Liver (tissue), 9 donors: ENCODE data around the gene ZBTB38. TPM values are rescaled to one million over a fixed set of nuclear protein-coding genes. Genes with fewer than 3 reads are reported as not detected.

Source experiments
- DNase-seq: peaks from one replicate; pipeline ENCODE4 v3.0.0-alpha.2; 2017; ENCODE audit warnings: low spot score
- H3K27ac ChIP-seq, 2 donors: one replicate each; pipeline ENCODE4 v1.7.0; 2013; ENCODE audit warnings: inconsistent platforms in 2 of 2, low read length in 2 of 2, control low read depth in 1 of 2, low read depth in 1 of 2, mild to moderate bottlenecking in 1 of 2
- H3K27me3 ChIP-seq, 4 donors: one replicate each; pipeline versions ENCODE4 v1.6.1 to v1.7.0; 2013; ENCODE audit warnings: low read length in 3 of 4, inconsistent platforms in 1 of 4, mild to moderate bottlenecking in 1 of 4, moderate library complexity in 1 of 4; ENCODE audit not compliant: control insufficient read depth in 4 of 4, insufficient read depth in 4 of 4
- H3K36me3 ChIP-seq, 4 donors: one replicate each; pipeline versions ENCODE4 v1.6.1 to v1.7.0; 2013; ENCODE audit warnings: low read length in 3 of 4, mild to moderate bottlenecking in 3 of 4, low read depth in 1 of 4, moderate library complexity in 1 of 4; ENCODE audit not compliant: control insufficient read depth in 4 of 4, insufficient read depth in 3 of 4
- H3K4me1 ChIP-seq, 4 donors: one replicate each; pipeline versions ENCODE4 v1.6.1 to v1.7.0; 2013; ENCODE audit warnings: low read length in 3 of 4, mild to moderate bottlenecking in 3 of 4, moderate library complexity in 1 of 4; ENCODE audit not compliant: control insufficient read depth in 4 of 4, insufficient read depth in 4 of 4
- H3K4me3 ChIP-seq, 3 donors: one replicate each; pipeline versions ENCODE4 v1.6.1 to v1.7.0; 2013; ENCODE audit warnings: low read length in 3 of 3, control low read depth in 1 of 3, low read depth in 1 of 3, mild to moderate bottlenecking in 1 of 3
- H3K9ac ChIP-seq, 2 donors: one replicate each; pipeline ENCODE4 v1.7.0; 2013; ENCODE audit warnings: low read length in 2 of 2, mild to moderate bottlenecking in 2 of 2, moderate library complexity in 2 of 2, control low read depth in 1 of 2, low read depth in 1 of 2
- H3K9me3 ChIP-seq, 4 donors: one replicate each; pipeline versions ENCODE4 v1.6.1 to v1.7.0; 2013; ENCODE audit warnings: low read length in 3 of 4; ENCODE audit not compliant: control insufficient read depth in 4 of 4
- EGR1 ChIP-seq, 2 donors: IDR thresholded peaks; 2 replicates each; pipeline ENCODE4 v1.6.1; 2016 to 2018; ENCODE audit warnings: antibody characterized with exemption in 2 of 2, low read depth in 2 of 2
- FOXA1 ChIP-seq: IDR thresholded peaks from 2 replicates; pipeline ENCODE4 v1.6.1; 2016; ENCODE audit warnings: antibody characterized with exemption
- FOXA2 ChIP-seq: IDR thresholded peaks from 2 replicates; pipeline ENCODE4 v1.6.1; 2016; ENCODE audit warnings: antibody characterized with exemption
- HNF4A ChIP-seq, 2 donors: conservative IDR thresholded peaks; 2 replicates each; pipeline ENCODE4 v1.6.1; 2016; ENCODE audit warnings: antibody characterized with exemption in 2 of 2, mild to moderate bottlenecking in 2 of 2
- HNF4G ChIP-seq: IDR thresholded peaks from 2 replicates; pipeline ENCODE4 v1.6.1; 2016; ENCODE audit warnings: antibody characterized with exemption
- JUND ChIP-seq, 2 donors: IDR thresholded peaks; 2 replicates each; pipeline ENCODE4 v1.6.1; 2016; ENCODE audit warnings: antibody characterized with exemption in 2 of 2
- MAX ChIP-seq: IDR thresholded peaks from 2 replicates; pipeline ENCODE4 v1.6.1; 2016; ENCODE audit warnings: antibody characterized with exemption
- NR2F2 ChIP-seq: IDR thresholded peaks from 2 replicates; pipeline ENCODE4 v1.6.1; 2016; ENCODE audit warnings: antibody characterized with exemption
- RAD21 ChIP-seq, 2 donors: IDR thresholded peaks; 2 replicates each; pipeline ENCODE4 v1.6.1; 2016; ENCODE audit warnings: antibody characterized with exemption in 2 of 2, mild to moderate bottlenecking in 2 of 2
- RXRA ChIP-seq, 2 donors: IDR thresholded peaks; 2 replicates each; pipeline ENCODE4 v1.6.1; 2017 to 2018; ENCODE audit warnings: antibody characterized with exemption in 2 of 2, mild to moderate bottlenecking in 1 of 2
- SP1 ChIP-seq: IDR thresholded peaks from 2 replicates; pipeline ENCODE4 v1.6.1; 2018; ENCODE audit warnings: antibody characterized with exemption, mild to moderate bottlenecking
- TAF1 ChIP-seq: conservative IDR thresholded peaks from 2 replicates; pipeline ENCODE4 v1.6.1; 2016; ENCODE audit warnings: antibody characterized with exemption, mild to moderate bottlenecking
- YY1 ChIP-seq: IDR thresholded peaks from 2 replicates; pipeline ENCODE4 v1.6.1; 2016; ENCODE audit warnings: antibody characterized with exemption, mild to moderate bottlenecking
- ZBTB33 ChIP-seq: IDR thresholded peaks from 2 replicates; pipeline ENCODE4 v1.6.1; 2016; ENCODE audit warnings: antibody characterized with exemption
- WGBS: extraction: QIAGEN DNeasy Blood & Tissue Kit; methylation state at CpG from one replicate; pipeline ENCODE4 v1.1.7; 2013; 5-methylcytosine and 5-hydroxymethylcytosine counted together
- polyA plus RNA-seq, 2 donors: library from polyadenylated mRNA; stranded (reverse) in 1 of 2; unstranded in 1 of 2; fragments of 200-250 nt in 1 of 2; fragments of >200 nt in 1 of 2; fragmentation: Nextera tagmentation in 1 of 2; extraction: Ambion mirVana in 1 of 2; gene quantifications; one replicate each; pipeline versions ENCODE4 v1.2.1 to v1.2.3, GENCODE V29; 2013 to 2015
- total RNA-seq, 2 donors: library from RNA; depleted of rRNA; stranded (reverse); fragments of >200 nt; gene quantifications; one replicate each; pipeline ENCODE4 v1.2.3, GENCODE V29; 2014
- TF ChIP-seq, protein P1 (sequence below): IDR thresholded peaks from 2 replicates; pipeline ENCODE4 v1.6.1; 2016; ENCODE audit warnings: antibody characterized with exemption, mild to moderate bottlenecking
- TF ChIP-seq, protein P2 (sequence below): IDR thresholded peaks from 2 replicates; pipeline ENCODE4 v1.6.1; 2016; ENCODE audit warnings: antibody characterized with exemption
- donor health status: healthy.
- donor health status: healthy.
- donor health status: healthy.
- donor health status: healthy.
- donor health status: healthy.

Gene ZBTB38
- total and polyA plus RNA-seq, 4 donors, result 9.5 to 57.3 (median 19.5) TPM

DNA sequence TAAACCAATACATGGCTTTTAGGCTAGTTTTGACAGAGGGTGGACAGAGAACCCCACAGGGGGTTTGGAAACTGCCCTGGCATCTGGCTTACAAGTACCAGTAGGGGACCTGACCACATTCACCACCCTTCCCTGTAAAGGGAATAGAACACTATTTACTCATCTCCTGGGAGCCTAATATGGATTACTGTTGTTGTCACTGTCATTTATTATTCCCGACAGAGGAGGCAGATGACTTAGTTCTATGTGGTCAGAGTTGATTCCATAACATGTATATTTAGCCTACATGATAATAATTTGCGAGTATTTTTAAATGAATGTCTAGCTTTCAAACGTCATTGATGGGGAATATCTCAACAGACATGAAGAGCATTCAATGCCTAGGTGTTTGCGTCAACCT is 15.9 kb downstream of the ZBTB38 start:
- Histone ChIP-seq H3K9ac (no peak overlapping the region), H3K36me3 (no peaks in the 10 kb centered on the region), H3K4me1 (peaks cover 0 to 8% (median 8%) of the 10 kb centered on the region in 4 donors), H3K4me3 (no peak overlapping the region), H3K27me3 (no peaks in the 10 kb centered on the region), H3K27ac (no peak overlapping the region), H3K9me3 (no peaks in the 10 kb centered on the region)
- TF ChIP-seq JUND (IDR thresholded peaks at IDR 0.05), result no peak
- no peak for TF ChIP-seq ZBTB33
- no peak for TF ChIP-seq TAF1
- TF ChIP-seq RAD21 (IDR thresholded peaks at IDR 0.05), result no peak
- TF ChIP-seq SP1, result no peak
- TF ChIP-seq HNF4A (conservative IDR thresholded peaks at IDR 0.05), result no peak
- no peak for TF ChIP-seq NR2F2
- TF ChIP-seq EGR1 (IDR thresholded peaks at IDR 0.05; ENCODE audit: low read depth in 2 of 2), result no peak
- TF ChIP-seq, protein P1, sequence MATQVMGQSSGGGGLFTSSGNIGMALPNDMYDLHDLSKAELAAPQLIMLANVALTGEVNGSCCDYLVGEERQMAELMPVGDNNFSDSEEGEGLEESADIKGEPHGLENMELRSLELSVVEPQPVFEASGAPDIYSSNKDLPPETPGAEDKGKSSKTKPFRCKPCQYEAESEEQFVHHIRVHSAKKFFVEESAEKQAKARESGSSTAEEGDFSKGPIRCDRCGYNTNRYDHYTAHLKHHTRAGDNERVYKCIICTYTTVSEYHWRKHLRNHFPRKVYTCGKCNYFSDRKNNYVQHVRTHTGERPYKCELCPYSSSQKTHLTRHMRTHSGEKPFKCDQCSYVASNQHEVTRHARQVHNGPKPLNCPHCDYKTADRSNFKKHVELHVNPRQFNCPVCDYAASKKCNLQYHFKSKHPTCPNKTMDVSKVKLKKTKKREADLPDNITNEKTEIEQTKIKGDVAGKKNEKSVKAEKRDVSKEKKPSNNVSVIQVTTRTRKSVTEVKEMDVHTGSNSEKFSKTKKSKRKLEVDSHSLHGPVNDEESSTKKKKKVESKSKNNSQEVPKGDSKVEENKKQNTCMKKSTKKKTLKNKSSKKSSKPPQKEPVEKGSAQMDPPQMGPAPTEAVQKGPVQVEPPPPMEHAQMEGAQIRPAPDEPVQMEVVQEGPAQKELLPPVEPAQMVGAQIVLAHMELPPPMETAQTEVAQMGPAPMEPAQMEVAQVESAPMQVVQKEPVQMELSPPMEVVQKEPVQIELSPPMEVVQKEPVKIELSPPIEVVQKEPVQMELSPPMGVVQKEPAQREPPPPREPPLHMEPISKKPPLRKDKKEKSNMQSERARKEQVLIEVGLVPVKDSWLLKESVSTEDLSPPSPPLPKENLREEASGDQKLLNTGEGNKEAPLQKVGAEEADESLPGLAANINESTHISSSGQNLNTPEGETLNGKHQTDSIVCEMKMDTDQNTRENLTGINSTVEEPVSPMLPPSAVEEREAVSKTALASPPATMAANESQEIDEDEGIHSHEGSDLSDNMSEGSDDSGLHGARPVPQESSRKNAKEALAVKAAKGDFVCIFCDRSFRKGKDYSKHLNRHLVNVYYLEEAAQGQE, result no peak
- no peak for TF ChIP-seq FOXA2
- DNase-seq, result no peak
- 84% methylated on average over 4 of the region's 4 CpGs for WGBS

DNA sequence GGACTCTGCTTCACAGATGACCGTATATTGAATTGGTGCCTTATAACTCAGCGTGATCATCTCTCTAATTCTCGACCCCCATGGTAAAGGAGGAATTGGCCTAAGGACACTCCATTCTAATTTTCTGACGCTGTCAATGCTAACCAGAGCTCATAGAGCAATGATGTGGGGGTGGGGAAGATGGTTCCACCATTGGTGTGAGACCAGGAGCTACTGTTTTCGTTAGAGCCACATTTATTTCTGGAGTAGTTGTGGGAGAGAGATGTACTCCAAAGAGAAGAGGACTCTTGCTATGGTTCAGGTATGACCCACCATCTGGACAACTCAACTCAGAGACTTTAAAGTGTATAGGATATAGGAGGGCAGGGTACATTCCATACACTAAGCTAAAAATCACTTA is 16.3 kb downstream of the ZBTB38 start:
- no peak for TF ChIP-seq MAX
- TF ChIP-seq RXRA (IDR thresholded peaks at IDR 0.05), result no peak
- no peak for TF ChIP-seq NR2F2
- no peak for TF ChIP-seq FOXA2
- TF ChIP-seq ZBTB33, result no peak
- no peak for TF ChIP-seq HNF4A (conservative IDR thresholded peaks at IDR 0.05)
- TF ChIP-seq YY1, result no peak
- no peak for TF ChIP-seq TAF1
- no peak for TF ChIP-seq JUND (IDR thresholded peaks at IDR 0.05)
- no peak for TF ChIP-seq HNF4G
- no peak for TF ChIP-seq RAD21 (IDR thresholded peaks at IDR 0.05)
- TF ChIP-seq EGR1 (IDR thresholded peaks at IDR 0.05; ENCODE audit: low read depth in 2 of 2), result no peak
- no peak for TF ChIP-seq FOXA1
- TF ChIP-seq, protein P2, sequence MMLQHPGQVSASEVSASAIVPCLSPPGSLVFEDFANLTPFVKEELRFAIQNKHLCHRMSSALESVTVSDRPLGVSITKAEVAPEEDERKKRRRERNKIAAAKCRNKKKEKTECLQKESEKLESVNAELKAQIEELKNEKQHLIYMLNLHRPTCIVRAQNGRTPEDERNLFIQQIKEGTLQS, result no peak
- no peaks in the 10 kb centered on the region for H3K36me3 ChIP-seq
- no peaks in the 10 kb centered on the region for H3K9me3 ChIP-seq
- no peak overlapping the region for H3K27ac ChIP-seq
- 95% methylated on average over 5 of the region's 5 CpGs for WGBS
- no peaks in the 10 kb centered on the region for H3K27me3 ChIP-seq
- H3K4me1 ChIP-seq, result peaks cover 0 to 10% (median 8%) of the 10 kb centered on the region in 4 donors
- no peak overlapping the region for H3K9ac ChIP-seq
- no peak for DNase-seq
- no peak overlapping the region for H3K4me3 ChIP-seq
